Stimulated activated CD8-positive, alpha-beta memory T cell treated with anti-CD3 and anti-CD28 coated beads, Interleukin-7, amount 100 ng/mL, for 4 hours (primary cell): ENCODE results near the gene RAI14.

Experiments used
- DNase-seq, 2 donors: peaks; one replicate each; pipeline ENCODE4 v3.0.0-alpha.2; 2020; ENCODE audit warnings: low read depth in 2 of 2

RAI14 gene

GRCh38 chr5:34656001-34656699 is at the start of gene RAI14:
RAI14 (plus strand) TSS chr5:34656328; CDS start chr5:34686920, 30,592 bp downstream.
- peak in 1 of 2 donors; percentile 12 for DNase-seq

GRCh38 chr5:34608368-34608767 is 47.8 kb upstream of the RAI14 start:
- no peak for DNase-seq

- DNase-seq = no peak
Observed at GRCh38 chr5:34608859-34609648, 47.1 kb upstream of the RAI14 start.

- DNase-seq = no peak
Observed at GRCh38 chr5:34609951-34610441, 46.1 kb upstream of the RAI14 start.

- DNase-seq = no peak
Observed at GRCh38 chr5:34610546-34610945, 45.6 kb upstream of the RAI14 start.

GRCh38 chr5:34611464-34612415 is 44.4 kb upstream of the RAI14 start:
- no peak for DNase-seq

- DNase-seq = no peak
Observed at GRCh38 chr5:34616651-34617050, 39.5 kb upstream of the RAI14 start.

GRCh38 chr5:34618371-34619065 is 37.6 kb upstream of the RAI14 start:
- no peak for DNase-seq

- no peak for DNase-seq
Observed at GRCh38 chr5:34620185-34620584, 35.9 kb upstream of the RAI14 start.

- no peak for DNase-seq
Observed at GRCh38 chr5:34621277-34622097, 34.6 kb upstream of the RAI14 start.

- DNase-seq = no peak
Observed at GRCh38 chr5:34622098-34622400, 34.1 kb upstream of the RAI14 start.

GRCh38 chr5:34624691-34625090 is 31.4 kb upstream of the RAI14 start:
- no peak for DNase-seq

GRCh38 chr5:34625246-34625645 is 30.9 kb upstream of the RAI14 start:
- DNase-seq = no peak

- DNase-seq = no peak
Observed at GRCh38 chr5:34626036-34626435, 30.1 kb upstream of the RAI14 start.

- no peak for DNase-seq
Observed at GRCh38 chr5:34626751-34627150, 29.4 kb upstream of the RAI14 start.

GRCh38 chr5:34627794-34628193 is 28.3 kb upstream of the RAI14 start:
- no peak for DNase-seq

- no peak for DNase-seq
Observed at GRCh38 chr5:34628373-34628772, 27.8 kb upstream of the RAI14 start.

- DNase-seq = no peak
Observed at GRCh38 chr5:34630596-34630995, 25.5 kb upstream of the RAI14 start.

- no peak for DNase-seq
Observed at GRCh38 chr5:34632807-34633422, 23.2 kb upstream of the RAI14 start.
